Muscle layer of duodenum (tissue), 2 donors: ENCODE results near the gene STX11.

Experiments used
- H3K27ac ChIP-seq: one replicate; pipeline ENCODE4 v1.7.0; 2013; ENCODE audit warnings: mild to moderate bottlenecking, low read length
- H3K27me3 ChIP-seq: one replicate; pipeline ENCODE4 v1.7.0; 2013; ENCODE audit warnings: low read depth, mild to moderate bottlenecking, control low read depth, low read length
- H3K36me3 ChIP-seq, 2 donors: one replicate each; pipeline ENCODE4 v1.7.0; 2013; ENCODE audit warnings: low read length in 2 of 2, control low read depth in 1 of 2, mild to moderate bottlenecking in 1 of 2; ENCODE audit not compliant: insufficient read depth in 2 of 2, control insufficient read depth in 1 of 2
- H3K4me1 ChIP-seq, 2 donors: one replicate each; pipeline ENCODE4 v1.7.0; 2013; ENCODE audit warnings: low read length in 2 of 2, mild to moderate bottlenecking in 2 of 2, control low read depth in 1 of 2, moderate library complexity in 1 of 2; ENCODE audit not compliant: insufficient read depth in 2 of 2, control insufficient read depth in 1 of 2
- H3K4me3 ChIP-seq, 2 donors: one replicate each; pipeline ENCODE4 v1.7.0; 2013; ENCODE audit warnings: low read length in 2 of 2, low read depth in 1 of 2, mild to moderate bottlenecking in 1 of 2
- H3K9me3 ChIP-seq, 2 donors: one replicate each; pipeline ENCODE4 v1.7.0; 2013; ENCODE audit warnings: low read length in 2 of 2, control low read depth in 1 of 2, mild to moderate bottlenecking in 1 of 2; ENCODE audit not compliant: control insufficient read depth in 1 of 2
- donor health status: healthy.

STX11 gene

DNA sequence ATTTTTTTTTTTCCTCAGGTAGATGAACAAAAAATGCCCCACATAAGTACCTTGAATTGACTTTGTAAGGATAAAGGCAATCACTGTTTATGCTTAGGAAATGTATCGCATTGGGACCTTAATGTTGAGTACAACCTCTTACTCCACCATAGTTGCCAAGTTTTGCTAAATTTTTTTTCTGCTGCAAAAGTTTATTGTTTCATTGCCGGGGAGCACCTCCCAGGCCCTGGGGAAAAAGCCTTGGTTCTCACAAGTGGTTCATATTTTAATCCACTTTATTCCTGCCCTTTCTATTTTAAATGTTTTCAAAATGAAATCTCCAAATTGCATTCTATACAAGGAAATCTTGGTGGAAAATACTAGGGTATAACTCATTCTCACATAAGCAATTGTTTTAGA is 82.5 kb downstream of the STX11 start:
- no peak overlapping the region for H3K4me3 ChIP-seq
- no peaks in the 10 kb centered on the region for H3K9me3 ChIP-seq
- H3K36me3 ChIP-seq = no peaks in the 10 kb centered on the region
- no peak overlapping the region for H3K27ac ChIP-seq
- no peaks in the 10 kb centered on the region for H3K27me3 ChIP-seq
- H3K4me1 ChIP-seq = no peaks in the 10 kb centered on the region

DNA sequence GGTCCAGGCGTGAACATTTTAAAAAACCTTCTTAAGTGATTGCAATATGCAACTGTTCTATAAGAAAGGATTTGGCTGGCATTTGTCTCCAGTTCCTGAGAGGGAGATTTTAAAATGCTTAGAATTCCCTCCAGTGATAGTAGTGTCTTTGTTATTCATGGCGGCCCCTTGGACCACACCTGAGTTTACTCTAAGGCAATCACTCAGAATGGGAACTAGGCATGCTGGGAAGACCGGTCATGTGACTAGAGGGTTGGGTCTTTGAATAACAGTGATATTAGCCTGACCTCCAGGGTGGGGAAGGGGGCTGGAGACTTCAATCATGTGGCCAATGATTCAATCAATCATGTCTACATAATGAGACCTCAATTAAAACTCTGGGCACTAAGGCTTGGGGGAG is 84.1 kb downstream of the STX11 start:
- no peak overlapping the region for H3K4me3 ChIP-seq

GRCh38 chr6:144234935-144235334 is 84.6 kb downstream of the STX11 start:
- Histone ChIP-seq H3K36me3 (no peaks in the 10 kb centered on the region), H3K9me3 (no peaks in the 10 kb centered on the region), H3K4me3 (no peak overlapping the region), H3K27ac (no peak overlapping the region), H3K4me1 (no peaks in the 10 kb centered on the region), H3K27me3 (no peaks in the 10 kb centered on the region)

More for the DNA sequence above, 84.1 kb downstream of the STX11 start:
- H3K4me1 ChIP-seq = no peaks in the 10 kb centered on the region
- no peaks in the 10 kb centered on the region for H3K27me3 ChIP-seq
- H3K36me3 ChIP-seq = no peaks in the 10 kb centered on the region
- H3K9me3 ChIP-seq = no peaks in the 10 kb centered on the region
- no peak overlapping the region for H3K27ac ChIP-seq
